ENCODE measurements around the gene OTUD7B. TPM values are rescaled to one million over a fixed set of nuclear protein-coding genes. Genes with fewer than 3 reads are reported as not detected.

The OTUD7B gene
- total and polyA plus RNA-seq, 2 of the 8 experiments (the other 6 are each of a cell fraction or from before 2014, with no cell fraction given), result 4.2 to 21.5 TPM

GRCh38 chr1:150024156-150024555 lies 13.6 kb upstream of the OTUD7B start:
- Histone ChIP-seq H4K20me1 (replicated peaks in 1 of 2; ENCODE audit: control insufficient read depth in 1 of 2, insufficient read depth in 2 of 2, low read length in 2 of 2) (no peaks in the 10 kb centered on the region), H3K4me1 (replicated peaks in 1 of 4; ENCODE audit: control insufficient read depth in 3 of 4, insufficient read depth in 4 of 4, low read length in 3 of 4) (no peaks in the 10 kb centered on the region; a peak in 1 of 7 replicates), H3K79me1 (ENCODE audit: low read depth, low read length) (no peaks in the 10 kb centered on the region), H2BK12ac (ENCODE audit: low read depth, low read length) (no peak overlapping the region), H2BK5ac (ENCODE audit: low read depth, low read length) (no peak overlapping the region), H2BK20ac (ENCODE audit: low read length) (no peak overlapping the region), H3K9ac (replicated peaks in 1 of 4; ENCODE audit: extremely low read depth in 1 of 4, low read depth in 3 of 4, low read length in 3 of 4) (no peak overlapping the region), H4K8ac (ENCODE audit: extremely low read depth, insufficient read depth, low read length) (no peak overlapping the region), H3K4me3 (ENCODE audit: extremely low read depth in 1 of 4, insufficient read depth in 2 of 4, low read depth in 3 of 4, low read length in 4 of 4) (no peak overlapping the region), H3K23ac (ENCODE audit: insufficient read length) (no peak overlapping the region), H3K14ac (ENCODE audit: insufficient read length) (no peak overlapping the region), H3K4me2 (ENCODE audit: insufficient read depth in 1 of 2, low read depth in 2 of 2, low read length in 2 of 2) (no peak overlapping the region), H2BK120ac (replicated peaks; ENCODE audit: low read depth, low read length) (no peak overlapping the region), H3K18ac (ENCODE audit: extremely low read depth, low read length) (no peak overlapping the region), H3K4ac (replicated peaks; ENCODE audit: insufficient read length, low read depth, low read length) (no peak overlapping the region), H3K36me3 (ENCODE audit: control insufficient read depth in 2 of 4, insufficient read depth in 4 of 4, low read length in 3 of 4) (no peaks in the 10 kb centered on the region), H4K5ac (ENCODE audit: insufficient read length, low read depth, low read length) (no peak overlapping the region), H3K79me2 (ENCODE audit: control insufficient read depth in 1 of 2, insufficient read depth in 2 of 2, low read length in 2 of 2) (no peaks in the 10 kb centered on the region), H2AFZ (ENCODE audit: low read length) (no peak overlapping the region), H3K23me2 (ENCODE audit: low read depth, low read length) (no peaks in the 10 kb centered on the region), H2AK5ac (ENCODE audit: low read depth, low read length) (no peak overlapping the region), H4K91ac (replicated peaks; ENCODE audit: insufficient read length, low read length) (no peak overlapping the region), H3K56ac (replicated peaks; ENCODE audit: insufficient read length, low read depth, low read length) (no peak overlapping the region), H3K27ac (ENCODE audit: low read depth, low read length) (no peak overlapping the region), H3K27me3 (replicated peaks in 1 of 4; ENCODE audit: control insufficient read depth in 3 of 4, extremely low read depth in 1 of 4, insufficient read depth in 3 of 4, low read length in 3 of 4) (no peaks in the 10 kb centered on the region), H2BK15ac (ENCODE audit: low read length) (no peak overlapping the region), H3K9me3 (ENCODE audit: insufficient read depth in 2 of 2, low read depth in 1 of 2, low read length in 1 of 2) (no peaks in the 10 kb centered on the region)
- ChIA-PET POLR2A (ENCODE audit: partially characterized antibody) (interaction anchor here (1.0 to 4.5 kb wide), 3 partner anchors 11 to 137 kb away, joined by 3 to 21 read pairs (median 6); partner anchors contain the start of gene OTUD7B), CTCF (ENCODE audit: partially characterized antibody) (interaction anchor here (0.9 to 1.2 kb wide), 2 partner anchors 15 to 163 kb away, joined by 3 read pairs; no protein-coding TSS in a partner anchor)
- FAIRE-seq (no peak), DNase-seq (ENCODE audit: low read depth in 1 of 2, low spot score in 2 of 2) (no peak)
- TF ChIP-seq SIX5 (IDR thresholded peaks at IDR 0.05; ENCODE audit: low read depth, low read length) (no peak), SIN3A (conservative IDR thresholded peaks at IDR 0.05 in 1 of 2, IDR thresholded peaks at IDR 0.05 in 1 of 2; ENCODE audit: low read depth in 1 of 2, low read length in 2 of 2) (no peak), CREB1 (IDR thresholded peaks at IDR 0.05) (no peak), SUZ12 (IDR thresholded peaks at IDR 0.05; ENCODE audit: low read length) (no peak), POLR2AphosphoS5 (IDR thresholded peaks at IDR 0.05; ENCODE audit: low read depth, low read length) (no peak), GTF2F1 (IDR thresholded peaks at IDR 0.05; ENCODE audit: borderline replicate concordance, low read depth, low read length) (no peak), MAX (IDR thresholded peaks at IDR 0.05) (no peak), ATF3 (IDR thresholded peaks at IDR 0.05; ENCODE audit: insufficient read depth, low read depth, low read length) (no peak), EZH2 (IDR thresholded peaks at IDR 0.05; ENCODE audit: low read depth, low read length, severe bottlenecking) (no peak), RXRA (IDR thresholded peaks at IDR 0.05; ENCODE audit: insufficient read depth, low read depth, low read length) (no peak)
- WGBS, 2 experiments (ENCODE audit: extremely low coverage in 1 of 2, insufficient coverage in 1 of 2, insufficient read length in 1 of 2, insufficient replicate concordance in 2 of 2, low coverage in 1 of 2, low lambda C conversion rate in 2 of 2, missing lambda C conversion rate in 1 of 2), result 91% methylated on average over 2 of the region's 2 CpGs; no CpG with 5 or more reads in 1 of the 2 experiments

Measured in H1 (cell line).